Right atrium auricular region (tissue), 2 donors: ENCODE results near the gene AGAP1. TPM values are rescaled to one million over a fixed set of nuclear protein-coding genes. Genes with fewer than 3 reads are reported as not detected.

Experiments used
- DNase-seq: peaks from one replicate; pipeline ENCODE4 v3.0.0-alpha.2; 2019; ENCODE audit warnings: low spot score
- H3K27ac ChIP-seq, 2 donors: fragments of 200-600 bp; sonication (generic); 1 replicate in 1 of 2; 2 replicates in 1 of 2; pipeline ENCODE4 v1.5.1; 2016 to 2019
- H3K27me3 ChIP-seq, 2 donors: fragments of 200-600 bp; sonication (generic); one replicate each; pipeline versions ENCODE4 v1.5.1 to v1.6.0; 2017 to 2019
- H3K36me3 ChIP-seq: fragments of 200-600 bp; sonication (generic); one replicate; pipeline ENCODE4 v1.5.1; 2016
- H3K4me1 ChIP-seq, 2 donors: fragments of 200-600 bp; sonication (generic); one replicate each; pipeline versions ENCODE4 v1.5.1 to v1.6.0; 2017 to 2019
- H3K4me3 ChIP-seq, 2 donors: fragments of 200-600 bp; sonication (generic); 1 replicate in 1 of 2; 2 replicates in 1 of 2; pipeline ENCODE4 v1.5.1; 2017 to 2019; ENCODE audit warnings: mild to moderate bottlenecking in 1 of 2, moderate library complexity in 1 of 2
- H3K9me3 ChIP-seq, 2 donors: fragments of 200-600 bp; sonication (generic); one replicate each; pipeline ENCODE4 v1.5.1; 2019
- total RNA-seq, 2 donors: library from RNA; depleted of rRNA; stranded (reverse); fragments of >200 nt; gene quantifications; one replicate each; pipeline ENCODE4 v1.1.0, GENCODE V29; 2016
- TF ChIP-seq, protein P1 (sequence below), 2 donors: fragments of 200-600 bp; sonication (generic); IDR thresholded peaks; one replicate each; pipeline ENCODE4 v1.5.1; 2019; ENCODE audit warnings: antibody characterized with exemption in 2 of 2

The AGAP1 gene
- total RNA-seq, 2 donors from 2014 or later: 11.6 to 17.2 TPM

DNA sequence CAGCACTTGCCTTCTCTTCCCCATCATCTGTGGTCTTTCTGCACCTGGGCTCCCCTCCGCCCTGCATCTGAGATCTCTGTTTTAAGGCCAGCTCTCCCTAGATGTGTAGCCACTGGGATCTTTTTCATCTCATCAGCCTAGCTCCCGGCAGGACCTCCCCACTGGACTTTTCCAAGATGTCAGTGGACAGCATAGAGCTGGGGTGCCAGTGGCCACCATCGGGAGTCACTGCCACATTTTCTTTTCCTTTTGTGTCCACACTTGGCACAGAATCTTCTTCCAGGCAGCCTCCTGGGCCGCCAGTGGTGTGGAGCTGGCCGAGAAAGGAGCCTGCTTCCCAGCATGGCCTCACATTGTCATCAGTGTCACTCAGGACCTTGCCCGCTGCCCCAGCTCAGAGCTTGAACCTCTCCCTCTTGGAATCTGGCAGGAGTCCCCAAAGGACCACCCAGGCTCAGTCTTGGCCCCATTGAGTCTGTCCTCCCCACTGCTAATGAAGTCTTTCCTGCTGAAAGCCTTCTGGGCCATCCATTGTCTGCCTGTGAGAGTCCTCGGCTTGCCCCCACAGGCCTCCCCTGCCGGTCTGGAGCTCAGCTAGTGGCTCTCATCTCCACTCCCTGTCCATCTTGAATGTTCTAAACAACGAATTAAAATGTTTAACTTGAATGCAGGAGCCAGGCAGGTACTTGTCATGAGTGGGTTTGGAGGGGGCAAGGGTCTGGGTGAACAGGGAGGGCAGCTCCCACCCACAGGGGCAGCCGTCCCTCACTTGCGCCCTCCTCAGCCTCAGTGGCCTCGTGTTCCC, 349.9 kb downstream of the AGAP1 start:
- TF ChIP-seq, protein P1, sequence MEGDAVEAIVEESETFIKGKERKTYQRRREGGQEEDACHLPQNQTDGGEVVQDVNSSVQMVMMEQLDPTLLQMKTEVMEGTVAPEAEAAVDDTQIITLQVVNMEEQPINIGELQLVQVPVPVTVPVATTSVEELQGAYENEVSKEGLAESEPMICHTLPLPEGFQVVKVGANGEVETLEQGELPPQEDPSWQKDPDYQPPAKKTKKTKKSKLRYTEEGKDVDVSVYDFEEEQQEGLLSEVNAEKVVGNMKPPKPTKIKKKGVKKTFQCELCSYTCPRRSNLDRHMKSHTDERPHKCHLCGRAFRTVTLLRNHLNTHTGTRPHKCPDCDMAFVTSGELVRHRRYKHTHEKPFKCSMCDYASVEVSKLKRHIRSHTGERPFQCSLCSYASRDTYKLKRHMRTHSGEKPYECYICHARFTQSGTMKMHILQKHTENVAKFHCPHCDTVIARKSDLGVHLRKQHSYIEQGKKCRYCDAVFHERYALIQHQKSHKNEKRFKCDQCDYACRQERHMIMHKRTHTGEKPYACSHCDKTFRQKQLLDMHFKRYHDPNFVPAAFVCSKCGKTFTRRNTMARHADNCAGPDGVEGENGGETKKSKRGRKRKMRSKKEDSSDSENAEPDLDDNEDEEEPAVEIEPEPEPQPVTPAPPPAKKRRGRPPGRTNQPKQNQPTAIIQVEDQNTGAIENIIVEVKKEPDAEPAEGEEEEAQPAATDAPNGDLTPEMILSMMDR (IDR thresholded peaks at IDR 0.05): no peak
- Histone ChIP-seq H3K9me3 (no peaks in the 10 kb centered on the region), H3K4me1 (no peaks in the 10 kb centered on the region), H3K4me3 (no peak overlapping the region), H3K27ac (no peak overlapping the region), H3K36me3 (no peaks in the 10 kb centered on the region), H3K27me3 (no peaks in the 10 kb centered on the region)
- DNase-seq: no peak

DNA sequence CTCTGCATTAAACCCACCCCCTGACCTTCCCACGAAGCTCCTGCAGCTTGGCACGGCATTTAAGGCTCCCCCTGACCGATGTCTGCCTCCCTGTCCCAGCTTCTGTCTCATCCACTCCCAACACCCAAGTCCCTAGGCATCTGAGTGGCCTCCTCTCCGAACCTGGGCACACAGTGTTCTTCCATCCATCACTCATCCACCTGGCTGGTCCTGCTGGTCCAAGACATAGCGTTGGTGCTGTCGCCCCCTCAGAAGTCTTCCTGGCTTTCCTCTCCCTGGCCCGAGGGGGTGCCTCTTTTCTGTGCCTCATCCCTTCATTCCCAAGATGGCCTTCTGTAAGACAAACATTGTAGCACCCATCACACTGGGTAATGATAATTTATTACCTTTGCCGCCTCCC, 350.7 kb downstream of the AGAP1 start:
- Histone ChIP-seq H3K27ac (no peak overlapping the region), H3K27me3 (no peaks in the 10 kb centered on the region), H3K36me3 (no peaks in the 10 kb centered on the region), H3K4me1 (no peaks in the 10 kb centered on the region), H3K9me3 (no peaks in the 10 kb centered on the region), H3K4me3 (no peak overlapping the region)
- TF ChIP-seq, protein P1 (IDR thresholded peaks at IDR 0.05): no peak
- DNase-seq: no peak

DNA sequence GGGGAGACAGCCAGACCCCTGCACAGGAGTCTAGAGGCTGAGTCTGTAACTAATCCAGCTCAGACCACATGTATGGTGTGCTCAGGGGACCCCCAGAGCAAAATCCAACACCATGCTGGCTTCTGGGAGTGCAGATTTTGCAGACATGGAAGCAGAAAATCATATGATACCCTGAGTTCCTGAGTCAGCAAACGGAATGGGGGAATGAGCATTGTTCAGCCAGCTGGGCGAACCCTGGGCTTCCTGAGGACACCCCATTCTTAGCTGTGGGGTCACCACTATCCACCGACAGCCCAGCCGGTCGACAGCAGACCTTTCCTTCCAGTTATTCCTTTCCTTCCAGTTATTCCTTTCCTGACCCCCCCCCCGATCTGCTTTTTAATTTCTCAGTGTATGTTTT, 351.4 kb downstream of the AGAP1 start:
- TF ChIP-seq, protein P1 (IDR thresholded peaks at IDR 0.05): no peak
- Histone ChIP-seq H3K36me3 (no peaks in the 10 kb centered on the region), H3K4me3 (no peak overlapping the region), H3K27me3 (no peaks in the 10 kb centered on the region), H3K9me3 (no peaks in the 10 kb centered on the region), H3K27ac (no peak overlapping the region), H3K4me1 (no peaks in the 10 kb centered on the region)
- DNase-seq: no peak

DNA sequence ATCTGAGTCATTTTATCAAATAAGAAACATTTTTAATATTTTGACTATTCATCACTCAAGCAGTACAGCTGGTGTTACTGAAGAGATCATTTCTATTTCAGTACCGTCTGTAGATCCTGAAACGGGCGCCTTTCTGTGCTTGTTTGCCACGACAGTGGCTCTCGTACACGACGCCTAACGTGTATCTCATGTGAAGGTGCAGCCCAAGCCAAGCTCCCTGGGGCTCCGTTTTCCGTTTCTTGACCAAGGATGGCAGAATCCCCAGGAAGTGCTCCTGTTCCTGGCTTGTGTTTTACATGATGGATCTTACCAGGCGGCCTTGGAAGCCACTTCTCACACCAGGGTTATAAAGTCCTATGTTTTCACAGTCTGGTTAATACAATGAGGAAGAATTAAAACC, 353.7 kb downstream of the AGAP1 start:
- Histone ChIP-seq H3K4me3 (no peak overlapping the region), H3K4me1 (peaks cover 0 to 4% of the 10 kb centered on the region in 2 donors), H3K27ac (no peak overlapping the region), H3K9me3 (no peaks in the 10 kb centered on the region), H3K36me3 (no peaks in the 10 kb centered on the region), H3K27me3 (no peaks in the 10 kb centered on the region)
- DNase-seq: no peak
- TF ChIP-seq, protein P1 (IDR thresholded peaks at IDR 0.05): no peak

DNA sequence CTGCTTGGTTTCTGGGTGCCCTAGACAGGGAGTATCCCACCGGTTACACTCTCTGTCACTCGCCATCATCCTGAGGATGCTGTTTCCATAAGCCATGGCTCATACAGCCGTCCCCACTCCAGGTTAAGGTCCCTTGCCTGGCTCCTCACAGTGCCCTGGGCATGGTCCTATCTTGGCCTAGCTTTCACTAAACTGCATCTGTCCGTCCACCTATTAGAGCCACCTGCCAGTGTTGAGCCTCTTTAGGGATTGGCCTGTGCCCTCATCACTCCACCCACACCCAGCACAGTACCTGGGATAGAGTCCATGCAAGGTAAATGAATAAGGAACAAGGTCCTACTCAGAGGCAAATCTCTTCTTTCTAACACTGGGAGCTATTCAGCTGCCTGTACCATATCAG, 354.2 kb downstream of the AGAP1 start:
- Histone ChIP-seq H3K9me3 (no peaks in the 10 kb centered on the region), H3K36me3 (no peaks in the 10 kb centered on the region), H3K4me1 (peaks cover 0 to 4% of the 10 kb centered on the region in 2 donors), H3K27ac (no peak overlapping the region), H3K4me3 (no peak overlapping the region), H3K27me3 (no peaks in the 10 kb centered on the region)
- TF ChIP-seq, protein P1 (IDR thresholded peaks at IDR 0.05): no peak
- no peak for DNase-seq

DNA sequence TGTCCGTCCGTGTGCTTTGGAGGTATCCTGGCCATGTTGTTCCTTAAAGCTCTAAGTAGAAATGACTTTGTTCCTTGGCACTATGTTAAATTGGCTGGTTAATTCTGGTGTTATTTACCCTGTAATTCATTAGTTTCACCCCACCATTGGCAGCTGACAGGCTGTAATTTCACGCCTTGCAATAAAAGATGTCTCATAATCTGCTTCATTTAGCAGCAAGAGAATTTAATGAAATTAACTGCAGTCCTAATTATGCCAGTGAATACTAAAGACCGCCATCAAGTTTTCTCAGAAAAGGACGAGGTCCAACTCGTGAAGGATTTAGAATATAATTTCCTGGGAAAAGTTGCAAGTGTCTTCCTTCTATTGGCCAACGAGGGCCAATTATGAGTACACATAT, 355.1 kb downstream of the AGAP1 start:
- Histone ChIP-seq H3K9me3 (no peaks in the 10 kb centered on the region), H3K27ac (no peak overlapping the region), H3K36me3 (no peaks in the 10 kb centered on the region), H3K4me3 (no peak overlapping the region), H3K27me3 (no peaks in the 10 kb centered on the region), H3K4me1 (peaks cover 0 to 5% of the 10 kb centered on the region in 2 donors)
- no peak for DNase-seq
- TF ChIP-seq, protein P1 (IDR thresholded peaks at IDR 0.05): no peak
